ENCODE data around the gene KRIT1. TPM values are rescaled to one million over a fixed set of nuclear protein-coding genes. Genes with fewer than 3 reads are reported as not detected.

Gene KRIT1
- total RNA-seq, 1 experiment from 2014 or later: 23.7 TPM

DNA sequence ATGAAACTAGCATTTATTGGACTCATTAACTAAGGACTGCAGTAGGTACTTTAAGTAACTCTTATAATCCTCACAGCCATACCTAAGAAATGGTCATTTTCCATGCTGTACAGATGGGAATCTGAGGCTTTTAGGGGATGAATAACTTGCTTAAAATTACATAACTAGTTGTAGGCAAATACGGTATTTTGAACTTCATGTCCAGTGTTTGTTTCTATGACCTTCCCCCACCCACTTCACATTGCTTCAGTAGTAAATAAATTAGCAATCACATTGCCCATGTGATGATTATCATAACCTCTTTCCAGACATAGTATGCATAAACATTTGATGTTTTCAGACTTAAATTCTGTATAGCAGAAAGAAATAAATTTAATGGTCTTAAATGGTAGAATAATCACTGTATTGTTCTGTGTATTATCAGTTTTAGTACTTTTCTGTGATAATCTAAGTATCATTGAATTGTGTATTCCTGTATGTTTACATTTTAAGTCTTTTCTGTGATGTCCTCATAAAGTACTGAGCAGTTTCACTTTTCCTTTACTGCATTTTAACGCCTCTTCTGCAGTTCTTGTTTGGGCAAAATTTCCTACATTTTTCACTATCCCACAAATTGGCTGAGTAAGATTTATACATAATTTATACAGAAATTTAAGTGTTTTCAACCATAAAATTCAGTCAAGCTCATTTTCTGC is 48.3 kb upstream of the KRIT1 start:
- POLR2A ChIA-PET (ENCODE audit: unreplicated experiment): no interaction called here
- no peaks in the 10 kb centered on the region for H3K9me3 ChIP-seq (ENCODE audit: low read length)
- intact Hi-C loops (cut with micrococcal nuclease): no loop called here
- BruUV-seq (replicated peaks): no TSS peak
- H3K36me3 ChIP-seq (ENCODE audit: low read depth, low read length): peaks cover 5% of the 10 kb centered on the region
- ATAC-seq (no peak), DNase-seq (no peak)
- H3K4me3 ChIP-seq (ENCODE audit: low read length): no peak overlapping the region
- no peaks in the 10 kb centered on the region for H3K4me1 ChIP-seq (ENCODE audit: insufficient read depth, low read length)
- TF ChIP-seq, protein P1, sequence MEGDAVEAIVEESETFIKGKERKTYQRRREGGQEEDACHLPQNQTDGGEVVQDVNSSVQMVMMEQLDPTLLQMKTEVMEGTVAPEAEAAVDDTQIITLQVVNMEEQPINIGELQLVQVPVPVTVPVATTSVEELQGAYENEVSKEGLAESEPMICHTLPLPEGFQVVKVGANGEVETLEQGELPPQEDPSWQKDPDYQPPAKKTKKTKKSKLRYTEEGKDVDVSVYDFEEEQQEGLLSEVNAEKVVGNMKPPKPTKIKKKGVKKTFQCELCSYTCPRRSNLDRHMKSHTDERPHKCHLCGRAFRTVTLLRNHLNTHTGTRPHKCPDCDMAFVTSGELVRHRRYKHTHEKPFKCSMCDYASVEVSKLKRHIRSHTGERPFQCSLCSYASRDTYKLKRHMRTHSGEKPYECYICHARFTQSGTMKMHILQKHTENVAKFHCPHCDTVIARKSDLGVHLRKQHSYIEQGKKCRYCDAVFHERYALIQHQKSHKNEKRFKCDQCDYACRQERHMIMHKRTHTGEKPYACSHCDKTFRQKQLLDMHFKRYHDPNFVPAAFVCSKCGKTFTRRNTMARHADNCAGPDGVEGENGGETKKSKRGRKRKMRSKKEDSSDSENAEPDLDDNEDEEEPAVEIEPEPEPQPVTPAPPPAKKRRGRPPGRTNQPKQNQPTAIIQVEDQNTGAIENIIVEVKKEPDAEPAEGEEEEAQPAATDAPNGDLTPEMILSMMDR (conservative IDR thresholded peaks at IDR 0.05; ENCODE audit: low read depth, low read length): no peak
- TF ChIP-seq EZH2phosphoT487 (IDR thresholded peaks at IDR 0.05; ENCODE audit: borderline replicate concordance, low read length) (no peak), EZH2 (IDR thresholded peaks at IDR 0.05; ENCODE audit: low read length, unreplicated experiment) (no peak)
- H3K4me2 ChIP-seq (ENCODE audit: low read length): no peak overlapping the region
- H4K20me1 ChIP-seq (ENCODE audit: low read length): 0 out of 2 replicates have a peak, but pooled peaks cover 4% of the 10 kb centered on the region
- H2AFZ ChIP-seq (ENCODE audit: low read length): no peak overlapping the region
- CTCF ChIA-PET: no interaction called here
- peaks cover 34% of the 10 kb centered on the region; the same call in 1 of the 2 replicates for H3K79me2 ChIP-seq (ENCODE audit: low read length)
- no peaks in the 10 kb centered on the region for H3F3A ChIP-seq (ENCODE audit: low read length, unreplicated experiment)
- H3K9me2 ChIP-seq (replicated peaks; ENCODE audit: low read length): no peaks in the 10 kb centered on the region
- H3K9ac ChIP-seq (ENCODE audit: low read length): no peak overlapping the region
- no peak overlapping the region for H3K27ac ChIP-seq (ENCODE audit: low read length)
- H3K27me3 ChIP-seq (ENCODE audit: low read length): no peaks in the 10 kb centered on the region

DNA sequence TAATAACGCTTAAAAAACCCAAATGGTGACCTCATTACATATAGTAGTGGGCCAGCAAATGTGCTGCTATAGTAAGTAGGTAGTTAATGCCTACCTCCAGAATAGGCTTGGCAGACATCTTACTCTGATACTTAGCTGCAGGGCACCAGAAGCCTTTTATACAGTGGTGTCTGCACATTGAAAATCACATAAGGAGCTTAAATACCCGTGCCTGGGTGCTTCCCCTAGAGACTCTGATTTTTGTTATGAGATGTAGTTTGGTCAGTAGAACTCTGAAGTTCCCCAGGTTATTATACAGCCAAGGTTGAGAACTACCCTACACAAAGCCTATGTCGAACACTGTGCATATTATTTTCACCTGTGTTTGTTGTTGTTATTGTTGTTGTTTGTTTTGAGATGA is 47.3 kb upstream of the KRIT1 start:
- Histone ChIP-seq H3K4me3 (ENCODE audit: low read length) (no peak overlapping the region), H3K9ac (ENCODE audit: low read length) (no peak overlapping the region), H3K79me2 (ENCODE audit: low read length) (peaks cover 44% of the 10 kb centered on the region; the same call in 1 of the 2 replicates), H3K9me3 (ENCODE audit: low read length) (no peaks in the 10 kb centered on the region), H2AFZ (ENCODE audit: low read length) (no peak overlapping the region), H3K4me1 (ENCODE audit: insufficient read depth, low read length) (no peaks in the 10 kb centered on the region), H3K36me3 (ENCODE audit: low read depth, low read length) (peaks cover 4% of the 10 kb centered on the region), H3F3A (ENCODE audit: low read length, unreplicated experiment) (no peaks in the 10 kb centered on the region), H3K27me3 (ENCODE audit: low read length) (no peaks in the 10 kb centered on the region), H3K9me2 (replicated peaks; ENCODE audit: low read length) (no peaks in the 10 kb centered on the region), H3K27ac (ENCODE audit: low read length) (no peak overlapping the region), H3K4me2 (ENCODE audit: low read length) (no peak overlapping the region), H4K20me1 (ENCODE audit: low read length) (0 out of 2 replicates have a peak, but pooled peaks cover 4% of the 10 kb centered on the region)
- TF ChIP-seq EZH2 (IDR thresholded peaks at IDR 0.05; ENCODE audit: low read length, unreplicated experiment) (no peak), EZH2phosphoT487 (IDR thresholded peaks at IDR 0.05; ENCODE audit: borderline replicate concordance, low read length) (no peak)
- TF ChIP-seq, protein P1 (conservative IDR thresholded peaks at IDR 0.05; ENCODE audit: low read depth, low read length): no peak
- no TSS peak for BruUV-seq (replicated peaks)
- DNase-seq: no peak
- ATAC-seq: no peak
- CTCF ChIA-PET: no interaction called here
- POLR2A ChIA-PET (ENCODE audit: unreplicated experiment): no interaction called here
- intact Hi-C loops (cut with micrococcal nuclease): no loop called here

DNA sequence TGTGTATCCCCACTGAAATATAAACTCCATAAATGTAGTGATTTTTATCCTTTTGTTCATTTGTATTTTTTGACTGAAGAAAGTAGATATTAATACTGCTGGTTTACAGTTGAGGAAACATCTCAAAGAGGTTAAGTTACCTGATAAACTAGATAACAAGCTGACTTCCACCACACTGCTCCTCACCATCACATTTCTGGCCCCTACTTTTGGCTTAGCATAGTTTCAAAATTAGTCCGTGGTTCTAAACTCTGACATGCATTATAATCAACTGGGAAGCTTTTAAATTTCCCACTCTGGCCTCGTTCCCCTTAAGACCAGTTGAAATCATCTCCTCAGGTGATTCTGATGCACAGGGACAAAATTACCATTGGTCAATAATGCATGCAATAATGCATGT is 43.6 kb upstream of the KRIT1 start:
- Histone ChIP-seq H3K9ac (ENCODE audit: low read length) (no peak overlapping the region), H3K9me3 (ENCODE audit: low read length) (no peaks in the 10 kb centered on the region), H3K9me2 (replicated peaks; ENCODE audit: low read length) (no peaks in the 10 kb centered on the region), H2AFZ (ENCODE audit: low read length) (no peak overlapping the region), H3K36me3 (ENCODE audit: low read depth, low read length) (peaks cover 10% of the 10 kb centered on the region), H3K4me3 (ENCODE audit: low read length) (no peak overlapping the region), H4K20me1 (ENCODE audit: low read length) (0 out of 2 replicates have a peak, but pooled peaks cover 4% of the 10 kb centered on the region), H3K79me2 (ENCODE audit: low read length) (peaks cover 69% of the 10 kb centered on the region), H3K4me2 (ENCODE audit: low read length) (no peak overlapping the region), H3K27me3 (ENCODE audit: low read length) (no peaks in the 10 kb centered on the region), H3K4me1 (ENCODE audit: insufficient read depth, low read length) (no peaks in the 10 kb centered on the region), H3F3A (ENCODE audit: low read length, unreplicated experiment) (no peaks in the 10 kb centered on the region), H3K27ac (ENCODE audit: low read length) (no peak overlapping the region)
- no TSS peak for BruUV-seq (replicated peaks)
- intact Hi-C loops (cut with micrococcal nuclease): no loop called here
- ATAC-seq: no peak
- POLR2A ChIA-PET (ENCODE audit: unreplicated experiment): no interaction called here
- no peak for DNase-seq
- CTCF ChIA-PET: interaction anchor here (0.6 kb wide), 1 partner anchor 527 kb away, joined by 3 read pairs; no protein-coding TSS in a partner anchor
- TF ChIP-seq EZH2 (IDR thresholded peaks at IDR 0.05; ENCODE audit: low read length, unreplicated experiment): no peak
- no peak for TF ChIP-seq EZH2phosphoT487 (IDR thresholded peaks at IDR 0.05; ENCODE audit: borderline replicate concordance, low read length)
- TF ChIP-seq, protein P1 (conservative IDR thresholded peaks at IDR 0.05; ENCODE audit: low read depth, low read length): no peak

All from PC-3 (cell line).